K562 (cell line): ENCODE measurements around the gene CAPN6.

Experiments
- ZNF24 ChIP-seq: fragments of 450-650 bp; IDR thresholded peaks from 2 replicates; pipeline ENCODE4 v1.6.1; 2016
- TF ChIP-seq, protein P1 (sequence below): fragments of 250-450 bp; sonication (Bioruptor Pico); IDR thresholded peaks from 2 replicates; pipeline ENCODE4 v1.4.0; 2020; ENCODE audit warnings: mild to moderate bottlenecking, moderate library complexity
- TF ChIP-seq, protein P2 (sequence below): sonication (generic); formaldehyde crosslinking; IDR thresholded peaks from 2 replicates; pipeline ENCODE4 v1.8.0; 2022; ENCODE audit warnings: mild to moderate bottlenecking, missing genetic modification reagents

DNA sequence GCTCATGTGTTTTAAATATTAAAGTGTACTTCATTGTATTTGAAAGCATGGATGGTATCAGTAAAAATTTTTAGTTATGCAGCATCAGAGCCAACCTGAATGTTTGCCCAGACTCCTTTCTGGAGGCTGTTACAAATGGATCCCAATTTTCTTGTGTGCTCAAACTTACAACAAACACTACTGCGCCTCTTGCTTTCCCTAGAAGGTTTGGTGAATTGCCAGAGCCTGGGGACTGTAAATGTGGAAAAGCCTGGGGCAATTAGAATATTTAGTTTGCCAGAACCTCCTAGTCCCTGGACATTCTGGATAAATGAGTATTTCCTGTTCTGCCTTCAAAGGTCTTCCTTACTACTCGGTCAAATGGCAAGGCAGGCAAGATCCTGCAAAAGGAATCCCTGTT lies 4.8 kb downstream of the CAPN6 start:
- TF ChIP-seq, protein P1, sequence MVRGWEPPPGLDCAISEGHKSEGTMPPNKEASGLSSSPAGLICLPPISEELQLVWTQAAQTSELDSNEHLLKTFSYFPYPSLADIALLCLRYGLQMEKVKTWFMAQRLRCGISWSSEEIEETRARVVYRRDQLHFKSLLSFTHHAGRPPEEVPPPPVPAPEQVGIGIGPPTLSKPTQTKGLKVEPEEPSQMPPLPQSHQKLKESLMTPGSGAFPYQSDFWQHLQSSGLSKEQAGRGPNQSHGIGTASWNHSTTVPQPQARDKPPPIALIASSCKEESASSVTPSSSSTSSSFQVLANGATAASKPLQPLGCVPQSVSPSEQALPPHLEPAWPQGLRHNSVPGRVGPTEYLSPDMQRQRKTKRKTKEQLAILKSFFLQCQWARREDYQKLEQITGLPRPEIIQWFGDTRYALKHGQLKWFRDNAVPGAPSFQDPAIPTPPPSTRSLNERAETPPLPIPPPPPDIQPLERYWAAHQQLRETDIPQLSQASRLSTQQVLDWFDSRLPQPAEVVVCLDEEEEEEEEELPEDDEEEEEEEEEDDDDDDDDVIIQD (CRISPR knock-in tag): no peak
- TF ChIP-seq ZNF24: no peak
- TF ChIP-seq, protein P2, sequence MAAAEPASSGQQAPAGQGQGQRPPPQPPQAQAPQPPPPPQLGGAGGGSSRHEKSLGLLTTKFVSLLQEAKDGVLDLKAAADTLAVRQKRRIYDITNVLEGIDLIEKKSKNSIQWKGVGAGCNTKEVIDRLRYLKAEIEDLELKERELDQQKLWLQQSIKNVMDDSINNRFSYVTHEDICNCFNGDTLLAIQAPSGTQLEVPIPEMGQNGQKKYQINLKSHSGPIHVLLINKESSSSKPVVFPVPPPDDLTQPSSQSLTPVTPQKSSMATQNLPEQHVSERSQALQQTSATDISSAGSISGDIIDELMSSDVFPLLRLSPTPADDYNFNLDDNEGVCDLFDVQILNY: no peak
